ENCODE data around the gene SPRYD3. TPM values are rescaled to one million over a fixed set of nuclear protein-coding genes. Genes with fewer than 3 reads are reported as not detected.

Gene SPRYD3
- total and polyA plus RNA-seq, 2 experiments from 2014 or later, result 4.3 to 5.4 TPM

DNA sequence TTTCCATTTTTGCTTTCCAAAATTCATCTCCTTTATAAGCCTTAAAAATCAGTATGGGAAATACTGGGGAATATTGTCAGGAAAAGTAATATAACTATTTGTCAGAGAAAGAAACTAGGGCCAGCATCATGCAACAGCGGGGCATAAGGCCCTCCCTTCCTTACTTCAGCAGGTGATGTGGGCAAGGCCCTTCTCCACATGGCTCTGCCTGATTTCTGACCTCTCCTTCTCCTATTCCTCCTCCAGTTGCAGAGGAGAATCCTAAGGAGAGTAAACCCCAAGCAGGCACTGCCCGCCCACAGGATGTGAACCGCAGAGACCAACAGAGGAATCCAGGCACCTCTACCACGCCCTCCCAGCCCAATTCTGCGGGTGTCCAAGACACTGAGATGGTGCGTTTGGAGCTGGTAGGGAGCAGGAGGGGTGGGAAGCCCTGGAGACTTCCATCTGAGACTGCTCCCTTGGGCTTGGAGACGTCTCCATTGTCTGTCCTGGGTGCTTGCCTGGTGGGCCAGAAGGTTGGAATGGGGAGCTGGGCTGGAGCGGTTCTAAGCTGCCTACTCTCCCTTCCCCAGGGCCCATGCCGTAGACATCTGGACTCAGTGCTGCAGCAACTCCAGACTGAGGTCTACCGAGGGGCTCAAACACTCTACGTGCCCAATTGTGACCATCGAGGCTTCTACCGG lies 21.4 kb upstream of the SPRYD3 start (continued):
- TF ChIP-seq, protein P1, sequence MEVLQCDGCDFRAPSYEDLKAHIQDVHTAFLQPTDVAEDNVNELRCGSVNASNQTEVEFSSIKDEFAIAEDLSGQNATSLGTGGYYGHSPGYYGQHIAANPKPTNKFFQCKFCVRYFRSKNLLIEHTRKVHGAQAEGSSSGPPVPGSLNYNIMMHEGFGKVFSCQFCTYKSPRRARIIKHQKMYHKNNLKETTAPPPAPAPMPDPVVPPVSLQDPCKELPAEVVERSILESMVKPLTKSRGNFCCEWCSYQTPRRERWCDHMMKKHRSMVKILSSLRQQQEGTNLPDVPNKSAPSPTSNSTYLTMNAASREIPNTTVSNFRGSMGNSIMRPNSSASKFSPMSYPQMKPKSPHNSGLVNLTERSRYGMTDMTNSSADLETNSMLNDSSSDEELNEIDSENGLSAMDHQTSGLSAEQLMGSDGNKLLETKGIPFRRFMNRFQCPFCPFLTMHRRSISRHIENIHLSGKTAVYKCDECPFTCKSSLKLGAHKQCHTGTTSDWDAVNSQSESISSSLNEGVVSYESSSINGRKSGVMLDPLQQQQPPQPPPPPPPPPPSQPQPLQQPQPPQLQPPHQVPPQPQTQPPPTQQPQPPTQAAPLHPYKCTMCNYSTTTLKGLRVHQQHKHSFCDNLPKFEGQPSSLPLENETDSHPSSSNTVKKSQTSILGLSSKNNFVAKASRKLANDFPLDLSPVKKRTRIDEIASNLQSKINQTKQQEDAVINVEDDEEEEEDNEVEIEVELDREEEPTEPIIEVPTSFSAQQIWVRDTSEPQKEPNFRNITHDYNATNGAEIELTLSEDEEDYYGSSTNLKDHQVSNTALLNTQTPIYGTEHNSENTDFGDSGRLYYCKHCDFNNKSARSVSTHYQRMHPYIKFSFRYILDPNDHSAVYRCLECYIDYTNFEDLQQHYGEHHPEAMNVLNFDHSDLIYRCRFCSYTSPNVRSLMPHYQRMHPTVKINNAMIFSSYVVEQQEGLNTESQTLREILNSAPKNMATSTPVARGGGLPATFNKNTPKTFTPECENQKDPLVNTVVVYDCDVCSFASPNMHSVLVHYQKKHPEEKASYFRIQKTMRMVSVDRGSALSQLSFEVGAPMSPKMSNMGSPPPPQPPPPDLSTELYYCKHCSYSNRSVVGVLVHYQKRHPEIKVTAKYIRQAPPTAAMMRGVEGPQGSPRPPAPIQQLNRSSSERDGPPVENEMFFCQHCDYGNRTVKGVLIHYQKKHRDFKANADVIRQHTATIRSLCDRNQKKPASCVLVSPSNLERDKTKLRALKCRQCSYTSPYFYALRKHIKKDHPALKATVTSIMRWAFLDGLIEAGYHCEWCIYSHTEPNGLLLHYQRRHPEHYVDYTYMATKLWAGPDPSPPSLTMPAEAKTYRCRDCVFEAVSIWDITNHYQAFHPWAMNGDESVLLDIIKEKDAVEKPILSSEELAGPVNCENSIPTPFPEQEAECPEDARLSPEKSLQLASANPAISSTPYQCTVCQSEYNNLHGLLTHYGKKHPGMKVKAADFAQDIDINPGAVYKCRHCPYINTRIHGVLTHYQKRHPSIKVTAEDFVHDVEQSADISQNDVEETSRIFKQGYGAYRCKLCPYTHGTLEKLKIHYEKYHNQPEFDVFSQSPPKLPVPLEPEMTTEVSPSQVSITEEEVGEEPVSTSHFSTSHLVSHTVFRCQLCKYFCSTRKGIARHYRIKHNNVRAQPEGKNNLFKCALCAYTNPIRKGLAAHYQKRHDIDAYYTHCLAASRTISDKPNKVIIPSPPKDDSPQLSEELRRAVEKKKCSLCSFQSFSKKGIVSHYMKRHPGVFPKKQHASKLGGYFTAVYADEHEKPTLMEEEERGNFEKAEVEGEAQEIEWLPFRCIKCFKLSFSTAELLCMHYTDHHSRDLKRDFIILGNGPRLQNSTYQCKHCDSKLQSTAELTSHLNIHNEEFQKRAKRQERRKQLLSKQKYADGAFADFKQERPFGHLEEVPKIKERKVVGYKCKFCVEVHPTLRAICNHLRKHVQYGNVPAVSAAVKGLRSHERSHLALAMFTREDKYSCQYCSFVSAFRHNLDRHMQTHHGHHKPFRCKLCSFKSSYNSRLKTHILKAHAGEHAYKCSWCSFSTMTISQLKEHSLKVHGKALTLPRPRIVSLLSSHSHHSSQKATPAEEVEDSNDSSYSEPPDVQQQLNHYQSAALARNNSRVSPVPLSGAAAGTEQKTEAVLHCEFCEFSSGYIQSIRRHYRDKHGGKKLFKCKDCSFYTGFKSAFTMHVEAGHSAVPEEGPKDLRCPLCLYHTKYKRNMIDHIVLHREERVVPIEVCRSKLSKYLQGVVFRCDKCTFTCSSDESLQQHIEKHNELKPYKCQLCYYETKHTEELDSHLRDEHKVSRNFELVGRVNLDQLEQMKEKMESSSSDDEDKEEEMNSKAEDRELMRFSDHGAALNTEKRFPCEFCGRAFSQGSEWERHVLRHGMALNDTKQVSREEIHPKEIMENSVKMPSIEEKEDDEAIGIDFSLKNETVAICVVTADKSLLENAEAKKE (CRISPR knock-in tag; IDR thresholded peaks at IDR 0.05), result no peak
- TF ChIP-seq ZNF114 (CRISPR knock-in tag; IDR thresholded peaks at IDR 0.05) (no peak), EZH2phosphoT487 (IDR thresholded peaks at IDR 0.05; ENCODE audit: unreplicated experiment) (no peak), CREB1 (CRISPR knock-in tag; IDR thresholded peaks at IDR 0.05; ENCODE audit: low read depth) (no peak), NANOG (IDR thresholded peaks at IDR 0.05; ENCODE audit: borderline replicate concordance) (no peak), ZNF331 (CRISPR knock-in tag; IDR thresholded peaks at IDR 0.05; ENCODE audit: low read depth) (no peak)

DNA sequence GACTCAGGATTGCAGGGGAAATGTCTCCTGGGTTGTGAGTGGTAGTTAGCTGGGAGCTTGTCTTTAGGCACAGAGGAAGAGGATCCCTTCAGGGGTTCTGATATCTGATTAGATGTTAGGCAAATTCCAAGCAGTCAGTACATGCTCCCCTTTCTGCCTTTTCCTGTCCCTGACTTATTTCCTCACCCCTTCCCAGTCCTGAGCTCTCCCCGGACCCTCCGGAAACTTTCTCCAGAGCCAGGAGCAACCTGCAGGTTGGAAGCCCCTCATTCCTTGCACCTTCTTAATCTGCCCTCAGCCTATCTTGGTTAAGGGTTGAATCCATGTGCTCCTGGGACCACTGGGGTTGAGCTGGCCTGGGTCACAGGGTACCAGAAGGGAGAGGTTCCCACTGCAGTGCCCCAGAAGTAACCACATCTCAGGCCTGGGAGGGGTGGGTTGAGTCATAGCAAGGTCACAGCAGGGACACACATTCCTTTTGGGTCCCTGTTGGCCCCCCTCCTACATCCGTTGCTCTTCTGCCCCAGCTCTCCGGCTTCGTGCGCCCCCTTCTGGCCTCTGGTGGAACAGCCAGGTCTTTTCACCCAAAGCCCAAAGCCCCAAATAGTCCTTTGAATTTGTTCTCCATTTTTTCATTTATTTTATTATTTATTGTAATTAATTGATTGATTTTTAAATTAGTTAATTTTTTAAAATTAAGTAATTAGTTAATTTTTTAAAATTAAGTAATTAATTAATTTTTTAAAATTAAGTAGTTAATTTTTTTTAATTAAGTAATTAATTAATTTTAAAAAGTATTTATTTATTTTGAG lies 20.1 kb upstream of the SPRYD3 start:
- H3K9me2 ChIP-seq (ENCODE audit: insufficient read depth), result no peaks in the 10 kb centered on the region
- H3F3A ChIP-seq (replicated peaks; ENCODE audit: low read depth), result peaks cover 20% of the 10 kb centered on the region
- peak overlapping the region; percentile 96 for H3K4me3 ChIP-seq
- Mint-ChIP-seq H3K27ac (no peak overlapping the region), H3K4me1 (peaks cover 34% of the 10 kb centered on the region), H3K4me3 (peak overlapping the region; percentile 89), H3K36me3 (ENCODE audit: low read depth) (no peaks in the 10 kb centered on the region; the same call in 2 of the 3 replicates), H3K27me3 (ENCODE audit: insufficient read depth, low read depth, poor library complexity) (peaks cover 32% of the 10 kb centered on the region), H3K9me3 (no peaks in the 10 kb centered on the region)
- H3K27ac ChIP-seq (ENCODE audit: low read depth), result no peak overlapping the region
- H3K27me3 ChIP-seq (ENCODE audit: insufficient read depth), result peaks cover 26% of the 10 kb centered on the region
- H3K4me2 ChIP-seq, result peak overlapping the region; percentile 100
- no peaks in the 10 kb centered on the region for H4K20me1 ChIP-seq (replicated peaks; ENCODE audit: insufficient read depth)
- peak; percentile 25 for ATAC-seq
- no peaks in the 10 kb centered on the region for H3K79me2 ChIP-seq (replicated peaks; ENCODE audit: insufficient read depth)
- peak overlapping the region; percentile 95 for H2AFZ ChIP-seq
- H3K36me3 ChIP-seq (ENCODE audit: insufficient read depth), result no peaks in the 10 kb centered on the region
- peak; percentile 90 for DNase-seq (ENCODE audit: low spot score)
- peaks cover 21% of the 10 kb centered on the region for H3K4me1 ChIP-seq (ENCODE audit: insufficient read depth)
- TF ChIP-seq, protein P2, sequence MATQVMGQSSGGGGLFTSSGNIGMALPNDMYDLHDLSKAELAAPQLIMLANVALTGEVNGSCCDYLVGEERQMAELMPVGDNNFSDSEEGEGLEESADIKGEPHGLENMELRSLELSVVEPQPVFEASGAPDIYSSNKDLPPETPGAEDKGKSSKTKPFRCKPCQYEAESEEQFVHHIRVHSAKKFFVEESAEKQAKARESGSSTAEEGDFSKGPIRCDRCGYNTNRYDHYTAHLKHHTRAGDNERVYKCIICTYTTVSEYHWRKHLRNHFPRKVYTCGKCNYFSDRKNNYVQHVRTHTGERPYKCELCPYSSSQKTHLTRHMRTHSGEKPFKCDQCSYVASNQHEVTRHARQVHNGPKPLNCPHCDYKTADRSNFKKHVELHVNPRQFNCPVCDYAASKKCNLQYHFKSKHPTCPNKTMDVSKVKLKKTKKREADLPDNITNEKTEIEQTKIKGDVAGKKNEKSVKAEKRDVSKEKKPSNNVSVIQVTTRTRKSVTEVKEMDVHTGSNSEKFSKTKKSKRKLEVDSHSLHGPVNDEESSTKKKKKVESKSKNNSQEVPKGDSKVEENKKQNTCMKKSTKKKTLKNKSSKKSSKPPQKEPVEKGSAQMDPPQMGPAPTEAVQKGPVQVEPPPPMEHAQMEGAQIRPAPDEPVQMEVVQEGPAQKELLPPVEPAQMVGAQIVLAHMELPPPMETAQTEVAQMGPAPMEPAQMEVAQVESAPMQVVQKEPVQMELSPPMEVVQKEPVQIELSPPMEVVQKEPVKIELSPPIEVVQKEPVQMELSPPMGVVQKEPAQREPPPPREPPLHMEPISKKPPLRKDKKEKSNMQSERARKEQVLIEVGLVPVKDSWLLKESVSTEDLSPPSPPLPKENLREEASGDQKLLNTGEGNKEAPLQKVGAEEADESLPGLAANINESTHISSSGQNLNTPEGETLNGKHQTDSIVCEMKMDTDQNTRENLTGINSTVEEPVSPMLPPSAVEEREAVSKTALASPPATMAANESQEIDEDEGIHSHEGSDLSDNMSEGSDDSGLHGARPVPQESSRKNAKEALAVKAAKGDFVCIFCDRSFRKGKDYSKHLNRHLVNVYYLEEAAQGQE (IDR thresholded peaks at IDR 0.05; ENCODE audit: unreplicated experiment), result no peak
- TF ChIP-seq JUNB (IDR thresholded peaks at IDR 0.05; ENCODE audit: unreplicated experiment), result no peak

Data from GM23338 (cell line).